DOHH2 (cell line): ENCODE results near the gene PRSS22.
"Not testable (repeated sequence)": the region's sequence is repeated elsewhere in the genome, so short reads cannot be mapped to it uniquely, and the experiment has no call there.

Experiments
- H3F3A ChIP-seq: fragments of 200-600 bp; sonication (generic), shearing (Covaris generic); 2 replicates; pipeline ENCODE4 v1.6.0; 2016; ENCODE audit warnings: antibody characterized with exemption, mild to moderate bottlenecking; ENCODE audit not compliant: control insufficient read depth, insufficient read depth
- H3K27ac ChIP-seq: fragments of 200-600 bp; sonication (generic); 2 replicates; pipeline ENCODE4 v1.5.1; 2014; ENCODE audit warnings: low read depth, mild to moderate bottlenecking, low read length, moderate library complexity
- H3K27me3 ChIP-seq: fragments of 200-600 bp; sonication (generic); 2 replicates; pipeline ENCODE4 v1.6.1; 2014; ENCODE audit warnings: mild to moderate bottlenecking, low read length, mixed read lengths; ENCODE audit not compliant: control insufficient read depth
- H3K36me3 ChIP-seq: fragments of 200-600 bp; sonication (generic); 2 replicates; pipeline ENCODE4 v1.6.1; 2014; ENCODE audit warnings: mild to moderate bottlenecking, low read length, moderate library complexity, mixed read lengths; ENCODE audit not compliant: control insufficient read depth
- H3K4me1 ChIP-seq: fragments of 200-600 bp; sonication (generic); 2 replicates; pipeline ENCODE4 v1.6.1; 2014; ENCODE audit warnings: mild to moderate bottlenecking, low read length, mixed read lengths; ENCODE audit not compliant: control insufficient read depth
- H3K4me2 ChIP-seq: fragments of 200-600 bp; sonication (generic); 2 replicates; pipeline ENCODE4 v1.6.0; 2014; ENCODE audit warnings: mild to moderate bottlenecking, low read length, moderate library complexity
- H3K4me3 ChIP-seq: fragments of 200-600 bp; sonication (generic); 2 replicates; pipeline ENCODE4 v1.5.1; 2014; ENCODE audit warnings: mild to moderate bottlenecking, low read length, mixed read lengths
- H3K79me2 ChIP-seq: fragments of 200-600 bp; sonication (generic); 2 replicates; pipeline ENCODE4 v1.6.1; 2014; ENCODE audit warnings: mild to moderate bottlenecking, low read length, mixed read lengths; ENCODE audit not compliant: control insufficient read depth
- H3K9me2 ChIP-seq: fragments of 200-600 bp; sonication (generic); replicated peaks from 2 replicates; pipeline ENCODE4 v1.6.1; 2014; ENCODE audit warnings: mild to moderate bottlenecking, low read length, mixed read lengths; ENCODE audit not compliant: control insufficient read depth
- H3K9me3 ChIP-seq: fragments of 200-600 bp; sonication (generic); 2 replicates; pipeline ENCODE4 v1.6.1; 2014; ENCODE audit warnings: antibody characterized with exemption, low read length, mixed read lengths; ENCODE audit not compliant: control insufficient read depth, insufficient read depth
- H4K20me1 ChIP-seq: fragments of 200-600 bp; sonication (generic); 2 replicates; pipeline ENCODE4 v1.6.0; 2014; ENCODE audit warnings: low read depth, mild to moderate bottlenecking, antibody characterized with exemption, low read length, moderate library complexity; ENCODE audit not compliant: control insufficient read depth, insufficient read depth
- EZH2phosphoT487 ChIP-seq: fragments of 200-600 bp; sonication (generic); IDR thresholded peaks from 2 replicates; pipeline ENCODE4 v1.6.1; 2017; ENCODE audit warnings: borderline replicate concordance, mild to moderate bottlenecking, antibody characterized with exemption, low read length, moderate library complexity, mixed read lengths
- TF ChIP-seq, protein P1 (sequence below): fragments of 200-600 bp; sonication (generic); IDR thresholded peaks from one replicate; pipeline ENCODE4 v1.5.1; 2014; ENCODE audit warnings: antibody characterized with exemption, mild to moderate bottlenecking, low read depth, low read length; ENCODE audit not compliant: poor library complexity, severe bottlenecking

The PRSS22 gene, protein sequence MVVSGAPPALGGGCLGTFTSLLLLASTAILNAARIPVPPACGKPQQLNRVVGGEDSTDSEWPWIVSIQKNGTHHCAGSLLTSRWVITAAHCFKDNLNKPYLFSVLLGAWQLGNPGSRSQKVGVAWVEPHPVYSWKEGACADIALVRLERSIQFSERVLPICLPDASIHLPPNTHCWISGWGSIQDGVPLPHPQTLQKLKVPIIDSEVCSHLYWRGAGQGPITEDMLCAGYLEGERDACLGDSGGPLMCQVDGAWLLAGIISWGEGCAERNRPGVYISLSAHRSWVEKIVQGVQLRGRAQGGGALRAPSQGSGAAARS

DNA sequence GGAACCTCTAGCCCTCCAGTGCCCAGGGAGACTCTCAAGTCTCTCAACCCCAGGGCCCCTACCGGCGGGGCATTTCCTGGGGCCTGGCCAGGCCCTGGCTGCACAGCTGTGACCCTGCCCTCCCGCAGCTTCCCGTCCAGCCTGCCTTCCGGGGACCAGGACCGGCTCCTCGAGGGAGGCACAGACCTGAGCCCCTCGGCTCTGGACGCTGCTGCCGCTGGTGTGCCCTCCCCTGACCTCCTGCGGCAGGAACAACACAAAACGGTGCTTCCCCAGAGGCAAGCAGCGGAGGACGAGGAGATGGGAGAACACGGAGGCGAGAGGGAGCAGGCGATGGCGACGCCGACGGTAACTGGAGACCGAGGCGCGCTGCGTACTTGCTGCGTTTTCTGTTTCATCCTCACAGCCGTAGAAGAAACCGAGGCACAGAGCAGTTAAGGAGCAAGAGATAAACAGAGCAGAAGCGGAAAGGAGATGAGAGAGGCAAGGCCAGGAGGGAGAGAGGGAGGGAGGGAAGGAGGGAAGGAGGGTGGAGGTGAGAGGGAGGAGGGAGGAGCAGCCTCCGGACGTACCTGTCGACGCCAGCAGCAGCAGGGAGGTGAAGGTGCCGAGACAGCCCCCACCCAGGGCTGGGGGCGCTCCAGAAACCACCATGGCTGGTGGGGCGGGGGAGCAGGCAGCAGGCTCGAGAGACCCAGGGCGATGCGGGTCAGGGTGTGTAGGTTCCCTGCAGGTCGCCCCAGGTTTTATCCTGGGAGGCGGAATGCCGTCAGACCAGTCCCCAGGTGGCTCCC, at the start of gene PRSS22:
TSS of gene PRSS22 (minus strand) at position 720 of the 794 bp plus-strand sequence. CDS start at position 654, 66 bp downstream.
- Histone ChIP-seq H3K4me2 (no peak within 1 kb of the TSS), H3K9me2 (no peaks in the 10 kb centered on the region), H3K27ac (no peak within 1 kb of the TSS), H3K36me3 (no peaks in the 10 kb centered on the region), H4K20me1 (no peaks in the 10 kb centered on the region), H3F3A (no peaks in the 10 kb centered on the region), H3K79me2 (no peaks in the 10 kb centered on the region), H3K4me1 (no peaks in the 10 kb centered on the region), H3K9me3 (peaks cover 12% of the 10 kb centered on the region), H3K4me3 (no peak within 1 kb of the TSS), H3K27me3 (no peaks in the 10 kb centered on the region)
- TF ChIP-seq, protein P1, sequence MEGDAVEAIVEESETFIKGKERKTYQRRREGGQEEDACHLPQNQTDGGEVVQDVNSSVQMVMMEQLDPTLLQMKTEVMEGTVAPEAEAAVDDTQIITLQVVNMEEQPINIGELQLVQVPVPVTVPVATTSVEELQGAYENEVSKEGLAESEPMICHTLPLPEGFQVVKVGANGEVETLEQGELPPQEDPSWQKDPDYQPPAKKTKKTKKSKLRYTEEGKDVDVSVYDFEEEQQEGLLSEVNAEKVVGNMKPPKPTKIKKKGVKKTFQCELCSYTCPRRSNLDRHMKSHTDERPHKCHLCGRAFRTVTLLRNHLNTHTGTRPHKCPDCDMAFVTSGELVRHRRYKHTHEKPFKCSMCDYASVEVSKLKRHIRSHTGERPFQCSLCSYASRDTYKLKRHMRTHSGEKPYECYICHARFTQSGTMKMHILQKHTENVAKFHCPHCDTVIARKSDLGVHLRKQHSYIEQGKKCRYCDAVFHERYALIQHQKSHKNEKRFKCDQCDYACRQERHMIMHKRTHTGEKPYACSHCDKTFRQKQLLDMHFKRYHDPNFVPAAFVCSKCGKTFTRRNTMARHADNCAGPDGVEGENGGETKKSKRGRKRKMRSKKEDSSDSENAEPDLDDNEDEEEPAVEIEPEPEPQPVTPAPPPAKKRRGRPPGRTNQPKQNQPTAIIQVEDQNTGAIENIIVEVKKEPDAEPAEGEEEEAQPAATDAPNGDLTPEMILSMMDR = no peak
- no peak for TF ChIP-seq EZH2phosphoT487

DNA sequence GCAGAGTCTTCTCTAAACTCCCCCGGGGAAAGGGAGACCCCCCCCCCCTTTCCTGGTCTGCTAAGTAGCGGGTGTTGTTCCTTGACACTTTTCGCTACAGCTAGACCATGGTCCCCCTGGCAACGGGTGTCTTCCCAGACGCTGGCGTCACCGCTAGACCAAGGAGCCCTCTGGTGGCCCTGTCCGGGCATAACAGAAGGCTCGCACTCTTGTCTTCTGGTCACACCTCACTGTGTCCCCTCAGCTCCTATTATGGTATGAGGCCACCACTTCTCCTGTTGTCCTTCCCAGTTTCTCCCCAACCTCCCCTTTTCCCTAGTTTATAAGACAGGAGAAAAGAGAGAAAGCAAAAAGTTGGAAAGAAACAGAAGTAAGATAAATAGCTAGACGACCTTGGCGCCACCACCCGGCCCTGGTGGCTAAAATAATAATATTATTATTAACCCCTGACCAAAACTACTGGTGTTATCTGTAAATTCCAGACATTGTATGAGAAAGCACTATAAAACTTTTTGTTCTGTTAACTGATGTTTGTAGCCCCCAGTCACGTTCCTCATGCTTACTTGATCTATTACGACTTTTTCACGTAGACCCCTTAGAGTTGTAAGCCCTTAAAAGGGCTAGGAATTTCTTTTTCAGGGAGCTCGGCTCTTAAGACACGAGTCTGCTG, 49.2 kb upstream of the PRSS22 start:
- H3K36me3 ChIP-seq, H3K9me2 ChIP-seq, H3K79me2 ChIP-seq, H3K27ac ChIP-seq, H3K4me3 ChIP-seq, H4K20me1 ChIP-seq, H3K9me3 ChIP-seq, H3K27me3 ChIP-seq, H3F3A ChIP-seq: not testable (repeated sequence)
- H3K4me1 ChIP-seq = peaks cover 17% of the 10 kb centered on the region
- TF ChIP-seq, protein P1 = peak; percentile 52
- H3K4me2 ChIP-seq = peak overlapping the region; percentile 26; the same call in 1 of the 2 replicates

DNA sequence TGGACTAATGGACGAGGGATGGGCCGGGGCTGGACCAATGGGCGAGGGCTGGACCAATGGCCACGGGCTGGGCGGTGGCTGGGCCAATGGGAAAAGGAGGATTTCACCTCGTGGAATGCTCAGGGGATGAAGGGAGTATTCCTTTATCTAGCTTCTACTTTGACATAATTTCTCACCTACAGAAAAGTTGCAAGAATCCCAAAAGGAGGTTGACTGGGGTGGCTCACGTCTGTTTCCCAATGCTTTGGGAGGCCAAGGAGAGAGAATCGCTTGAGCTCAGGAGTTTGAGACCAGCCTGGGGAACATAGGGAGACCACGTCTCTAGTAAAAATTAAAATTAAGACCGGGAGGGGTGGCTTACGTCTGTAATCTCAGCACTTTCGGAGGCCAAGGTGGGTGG, 48.0 kb upstream of the PRSS22 start:
- H3K27me3 ChIP-seq = no peaks in the 10 kb centered on the region
- H3K4me2 ChIP-seq = peak overlapping the region; percentile 52
- no peaks in the 10 kb centered on the region for H4K20me1 ChIP-seq
- peaks cover 7% of the 10 kb centered on the region for H3F3A ChIP-seq
- no peaks in the 10 kb centered on the region for H3K36me3 ChIP-seq
- peaks cover 13% of the 10 kb centered on the region for H3K4me1 ChIP-seq
- TF ChIP-seq, protein P1 = no peak
- no peak for TF ChIP-seq EZH2phosphoT487
- H3K79me2 ChIP-seq = no peaks in the 10 kb centered on the region
- H3K27ac ChIP-seq = no peak overlapping the region
- H3K4me3 ChIP-seq = peak overlapping the region; percentile 54
- H3K9me2 ChIP-seq = no peaks in the 10 kb centered on the region
- H3K9me3 ChIP-seq = no peaks in the 10 kb centered on the region
